ENCODE measurements around the gene SORCS3.

DNA sequence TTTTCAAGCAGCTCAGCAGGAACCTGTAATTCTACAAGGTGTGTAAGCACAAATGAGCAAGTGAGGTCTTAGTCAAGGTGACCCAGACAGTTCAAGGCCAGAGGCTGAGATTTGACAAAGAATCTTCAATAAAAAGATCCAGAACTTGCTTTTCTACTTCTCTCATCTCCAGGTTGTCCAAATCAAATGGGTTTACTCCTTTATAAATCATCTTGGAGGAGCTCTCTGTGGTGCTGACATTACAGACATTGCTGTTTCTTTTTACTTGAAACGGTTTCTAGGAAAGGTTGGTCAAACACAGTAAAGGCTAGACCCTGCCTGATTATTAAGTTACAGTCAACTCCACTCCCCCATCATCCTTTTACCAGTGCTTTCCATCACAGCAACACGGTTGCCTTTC lies 504.6 kb downstream of the SORCS3 start:
- TF ChIP-seq CTCF (IDR thresholded peaks at IDR 0.05; ENCODE audit: low read depth, low read length, poor library complexity, severe bottlenecking), result no peak
- TF ChIP-seq EZH2phosphoT487 (IDR thresholded peaks at IDR 0.05; ENCODE audit: borderline replicate concordance, low read length), result no peak
